Subcutaneous adipose tissue (tissue), 4 donors: Measurements from ENCODE around the gene FAHD2A. TPM values are rescaled to one million over a fixed set of nuclear protein-coding genes. Genes with fewer than 3 reads are reported as not detected.

Experiments used
- total RNA-seq, 4 donors: library from RNA; depleted of rRNA; stranded (reverse); fragments of >200 nt; gene quantifications; one replicate each; pipeline ENCODE4 v1.1.0, GENCODE V29; 2016
- TF ChIP-seq, protein P1 (sequence below): fragments of 450-650 bp; IDR thresholded peaks from one replicate; pipeline ENCODE4 v1.5.1; 2016; ENCODE audit warnings: low read depth, mild to moderate bottlenecking, control low read depth, antibody characterized with exemption, moderate library complexity

The FAHD2A gene
- total RNA-seq, 4 donors from 2014 or later: 17.8 to 56.1 (median 36.1) TPM

DNA sequence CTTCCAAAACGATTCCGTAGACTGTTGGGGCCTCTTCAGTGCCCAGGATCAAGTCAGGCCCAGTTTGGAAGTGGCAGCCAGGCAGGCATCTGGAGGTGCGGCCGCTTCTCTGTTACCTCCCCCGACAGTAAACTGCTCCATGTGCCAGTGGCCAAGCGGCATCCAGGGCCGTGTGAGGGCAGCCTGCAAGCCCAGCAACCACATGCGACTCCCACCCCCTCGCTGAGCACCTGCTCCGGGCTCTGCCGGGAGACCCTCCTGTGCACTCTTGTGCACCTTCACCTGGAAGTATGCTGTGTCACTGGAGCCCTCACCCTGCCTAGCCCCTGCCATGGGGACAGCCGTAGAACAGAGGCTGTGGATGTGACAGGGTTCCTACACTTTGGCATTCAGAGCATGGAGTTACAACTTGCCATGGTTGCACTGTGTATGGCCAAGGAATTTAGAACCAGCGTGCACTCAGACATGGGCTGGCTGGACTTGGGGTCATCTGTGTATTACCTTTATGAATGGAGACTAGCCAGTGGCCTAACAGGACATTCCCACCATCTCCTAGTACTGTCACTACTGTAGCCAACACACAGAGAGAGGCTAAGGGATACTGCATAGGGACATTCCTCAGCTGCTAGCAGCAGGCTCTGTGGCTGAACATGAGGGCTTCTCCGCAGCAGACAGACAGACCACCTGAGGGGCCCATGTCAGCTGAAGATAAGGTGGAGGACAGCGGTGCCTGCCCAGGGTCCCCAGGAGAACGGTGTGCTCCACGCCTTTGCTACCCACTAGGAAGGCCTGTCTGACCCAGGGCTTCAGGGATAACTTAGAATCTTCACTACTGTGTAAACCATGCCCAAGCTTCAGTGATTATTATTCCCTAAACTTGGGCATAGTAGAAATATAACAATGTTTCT, 25.0 kb upstream of the FAHD2A start:
- TF ChIP-seq, protein P1, sequence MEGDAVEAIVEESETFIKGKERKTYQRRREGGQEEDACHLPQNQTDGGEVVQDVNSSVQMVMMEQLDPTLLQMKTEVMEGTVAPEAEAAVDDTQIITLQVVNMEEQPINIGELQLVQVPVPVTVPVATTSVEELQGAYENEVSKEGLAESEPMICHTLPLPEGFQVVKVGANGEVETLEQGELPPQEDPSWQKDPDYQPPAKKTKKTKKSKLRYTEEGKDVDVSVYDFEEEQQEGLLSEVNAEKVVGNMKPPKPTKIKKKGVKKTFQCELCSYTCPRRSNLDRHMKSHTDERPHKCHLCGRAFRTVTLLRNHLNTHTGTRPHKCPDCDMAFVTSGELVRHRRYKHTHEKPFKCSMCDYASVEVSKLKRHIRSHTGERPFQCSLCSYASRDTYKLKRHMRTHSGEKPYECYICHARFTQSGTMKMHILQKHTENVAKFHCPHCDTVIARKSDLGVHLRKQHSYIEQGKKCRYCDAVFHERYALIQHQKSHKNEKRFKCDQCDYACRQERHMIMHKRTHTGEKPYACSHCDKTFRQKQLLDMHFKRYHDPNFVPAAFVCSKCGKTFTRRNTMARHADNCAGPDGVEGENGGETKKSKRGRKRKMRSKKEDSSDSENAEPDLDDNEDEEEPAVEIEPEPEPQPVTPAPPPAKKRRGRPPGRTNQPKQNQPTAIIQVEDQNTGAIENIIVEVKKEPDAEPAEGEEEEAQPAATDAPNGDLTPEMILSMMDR: no peak

DNA sequence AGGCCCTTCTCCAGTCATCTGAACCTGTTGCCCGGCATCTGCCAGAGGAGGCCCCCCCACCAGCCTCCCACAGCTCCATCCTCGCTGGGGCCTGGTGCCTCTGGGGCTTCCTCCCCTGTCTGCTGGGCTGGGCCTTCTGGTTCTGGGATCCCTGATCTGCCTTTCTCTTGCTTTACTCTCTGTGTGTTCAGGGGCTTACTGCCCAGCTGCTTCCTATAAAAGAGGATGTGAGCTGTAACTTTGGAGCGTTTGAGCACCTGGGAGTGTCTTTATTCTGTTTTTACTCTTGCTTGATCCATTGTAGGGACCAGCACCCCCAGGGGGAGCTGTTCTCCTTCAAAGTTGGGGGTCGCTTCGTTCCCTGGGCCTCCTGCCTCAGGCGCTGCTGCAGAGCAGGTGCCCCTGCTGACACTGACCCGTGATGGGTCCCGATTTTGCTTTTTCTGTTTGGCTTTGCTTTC, 23.1 kb upstream of the FAHD2A start:
- TF ChIP-seq, protein P1: no peak

DNA sequence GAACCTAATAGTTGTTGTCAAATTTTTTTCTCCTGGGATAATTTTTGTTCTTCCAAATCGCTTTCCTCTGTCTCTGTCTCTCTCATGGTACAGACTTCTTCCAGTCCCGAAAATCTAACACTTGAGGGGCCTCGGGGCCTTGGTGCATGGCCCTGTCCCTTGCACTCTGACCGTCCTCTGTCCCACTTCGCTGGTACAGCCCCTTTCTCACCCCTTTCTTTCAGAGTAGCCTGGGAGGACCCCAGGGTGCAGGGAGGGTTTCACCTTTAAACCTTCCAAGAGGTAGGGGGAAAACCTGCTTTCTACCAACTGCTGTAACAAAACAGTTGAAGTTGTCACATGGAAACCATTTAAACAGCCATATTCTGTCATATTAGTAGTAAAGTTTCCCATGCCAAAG, 22.2 kb upstream of the FAHD2A start:
- TF ChIP-seq, protein P1: no peak

DNA sequence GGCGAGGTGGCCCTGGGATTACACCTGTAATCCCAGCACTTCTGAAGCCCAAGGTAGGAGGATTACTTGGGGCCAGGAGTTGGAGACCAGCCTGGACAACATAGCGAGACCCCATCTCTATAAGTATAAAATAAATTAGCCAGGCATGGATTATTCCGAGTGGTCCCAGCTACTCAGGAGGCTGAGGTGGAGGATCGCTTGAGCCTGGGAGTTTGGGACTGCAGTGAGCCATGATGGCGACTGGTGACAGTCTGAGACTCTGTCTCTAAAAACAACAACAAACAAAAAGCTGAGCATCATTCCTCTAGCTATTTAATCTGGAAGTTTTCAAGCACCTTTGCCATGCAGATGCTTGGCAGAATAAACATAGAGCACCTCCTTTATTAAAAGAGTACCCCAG, 21.8 kb upstream of the FAHD2A start:
- TF ChIP-seq, protein P1: no peak

DNA sequence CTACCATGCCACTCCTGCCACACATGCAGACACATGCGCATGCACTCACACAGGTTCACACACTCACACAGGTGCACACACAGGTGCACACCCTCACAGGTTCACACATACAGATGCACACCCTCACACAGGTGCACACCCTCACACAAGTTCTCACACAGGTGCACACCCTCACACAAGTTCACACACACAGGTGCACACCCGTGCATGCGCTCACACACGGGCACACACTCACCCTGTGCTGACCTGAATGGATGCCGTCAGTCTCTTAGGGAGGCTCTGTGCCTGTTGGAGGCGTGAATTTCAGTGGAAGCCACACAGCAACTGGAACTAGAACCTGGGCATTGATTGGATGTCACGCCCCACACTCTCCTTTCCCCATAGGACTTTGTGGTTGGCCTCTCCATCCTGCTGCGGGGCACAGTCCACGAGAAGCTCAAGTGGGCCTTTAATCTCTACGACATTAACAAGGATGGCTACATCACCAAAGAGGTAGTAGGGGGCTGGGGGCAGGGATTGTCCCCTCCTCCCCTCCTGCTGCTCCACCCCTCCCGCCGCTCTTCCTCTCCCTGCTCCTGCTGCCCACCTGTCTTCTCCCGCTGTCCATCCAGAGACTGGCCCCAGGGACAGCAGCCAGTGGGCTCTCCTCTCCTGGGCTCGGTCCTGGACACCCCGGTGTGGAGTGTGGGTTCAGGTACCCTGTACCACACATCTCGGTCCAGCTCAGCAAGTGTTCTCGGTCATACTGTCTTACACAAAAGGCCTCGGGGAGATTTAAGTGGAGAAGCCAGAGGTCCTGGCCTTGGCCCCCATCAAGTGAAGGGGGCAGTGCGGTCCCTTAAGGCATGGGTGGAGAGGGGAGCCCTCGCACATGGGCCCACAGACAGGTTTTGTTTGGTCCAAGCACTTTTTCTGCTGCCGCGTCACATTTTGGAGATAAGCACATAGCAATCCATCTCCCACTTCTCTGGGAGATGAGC, 21.0 kb upstream of the FAHD2A start:
- TF ChIP-seq, protein P1: no peak

DNA sequence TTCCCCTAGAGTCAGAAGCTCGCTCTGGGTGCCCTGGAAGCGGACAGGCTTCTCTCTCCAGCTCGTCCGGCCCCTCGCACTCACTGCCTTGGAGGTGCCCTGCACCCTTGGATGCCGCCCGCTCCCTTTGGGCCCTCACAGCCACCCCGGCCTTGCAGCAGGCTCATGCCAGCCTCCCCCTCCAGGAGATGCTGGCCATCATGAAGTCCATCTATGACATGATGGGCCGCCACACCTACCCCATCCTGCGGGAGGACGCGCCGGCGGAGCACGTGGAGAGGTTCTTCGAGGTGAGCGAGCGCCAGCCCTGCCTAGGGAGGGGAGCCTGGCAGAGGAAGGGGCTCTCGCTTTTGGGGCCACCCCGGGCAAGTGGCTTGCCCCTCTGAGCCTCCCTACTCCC, 20.3 kb upstream of the FAHD2A start:
- TF ChIP-seq, protein P1: no peak
